H1 (cell line): ENCODE measurements around the gene OGT. TPM values are rescaled to one million over a fixed set of nuclear protein-coding genes. Genes with fewer than 3 reads are reported as not detected.

ENCODE experiments used
- CTCF ChIA-PET: fragments of 300-600 bp; sonication (Branson Sonifier 250); formaldehyde crosslinking; loops from one replicate; lab custom pipeline; 2021; ENCODE audit not compliant: partially characterized antibody; lab: Charles Lee
- POLR2A ChIA-PET: fragments of 300-600 bp; sonication (Branson Sonifier 250); formaldehyde crosslinking; loops from one replicate; lab custom pipeline; 2021; ENCODE audit warnings: inconsistent platforms; ENCODE audit not compliant: partially characterized antibody; lab: Charles Lee
- DNase-seq, 2 experiments: peaks; one replicate each; pipeline versions ENCODE4 v3.0.0 to v3.0.0-alpha.2; 2010 to 2022; ENCODE audit warnings: low spot score in 2 of 2, low read depth in 1 of 2, mixed read lengths in 1 of 2
- FAIRE-seq: peaks from 2 replicates; lab custom pipeline; 2011; peaks lifted over from hg19 to GRCh38; lab: Jason Lieb, UNC
- H2AFZ ChIP-seq: 2 replicates; pipeline ENCODE4 v1.8.1; 2012; ENCODE audit warnings: low read length, inconsistent platforms
- H2AK5ac ChIP-seq: 2 replicates; pipeline ENCODE4 v1.6.1; 2013; ENCODE audit warnings: low read depth, low read length
- H2BK120ac ChIP-seq: replicated peaks from 2 replicates; pipeline ENCODE3; 2013; ENCODE audit warnings: low read depth, low read length, inconsistent platforms
- H2BK12ac ChIP-seq: 2 replicates; pipeline ENCODE4 v1.6.1; 2013; ENCODE audit warnings: low read depth, low read length
- H2BK15ac ChIP-seq: 2 replicates; pipeline ENCODE4 v1.6.1; 2013; ENCODE audit warnings: low read length
- H2BK20ac ChIP-seq: 2 replicates; pipeline ENCODE4 v1.6.1; 2013; ENCODE audit warnings: low read length
- H2BK5ac ChIP-seq: 2 replicates; pipeline ENCODE4 v1.6.1; 2013; ENCODE audit warnings: low read depth, low read length
- H3K14ac ChIP-seq: 2 replicates; pipeline ENCODE4 v1.6.1; 2013; ENCODE audit warnings: inconsistent platforms; ENCODE audit not compliant: insufficient read length
- H3K18ac ChIP-seq: 2 replicates; pipeline ENCODE4 v1.6.1; 2013; ENCODE audit warnings: low read length; ENCODE audit errors: extremely low read depth
- H3K23ac ChIP-seq: 2 replicates; pipeline ENCODE4 v1.6.1; 2013; ENCODE audit warnings: inconsistent platforms; ENCODE audit not compliant: insufficient read length
- H3K23me2 ChIP-seq: 2 replicates; pipeline ENCODE4 v1.6.1; 2013; ENCODE audit warnings: low read depth, low read length
- H3K27ac ChIP-seq: 2 replicates; pipeline ENCODE4 v1.6.1; 2011; ENCODE audit warnings: low read depth, low read length, inconsistent platforms
- H3K27me3 ChIP-seq, 4 experiments: replicated peaks in 1 of 4; 1 replicate in 1 of 4; 2 replicates in 3 of 4; pipeline versions ENCODE4 v1.6.1 to v1.8.1; 2011 to 2013; ENCODE audit warnings: low read length in 3 of 4, mild to moderate bottlenecking in 3 of 4, inconsistent platforms in 2 of 4, mixed read lengths in 2 of 4, moderate library complexity in 1 of 4; ENCODE audit not compliant: control insufficient read depth in 3 of 4, insufficient read depth in 3 of 4; ENCODE audit errors: extremely low read depth in 1 of 4
- H3K36me3 ChIP-seq, 4 experiments: 2 replicates each; pipeline versions ENCODE4 v1.6.1 to v1.8.1; 2011 to 2013; ENCODE audit warnings: mild to moderate bottlenecking in 4 of 4, low read length in 3 of 4, moderate library complexity in 2 of 4, control low read depth in 1 of 4, inconsistent platforms in 1 of 4; ENCODE audit not compliant: insufficient read depth in 4 of 4, control insufficient read depth in 2 of 4
- H3K4ac ChIP-seq: replicated peaks from 2 replicates; pipeline ENCODE3; 2013; ENCODE audit warnings: low read length, low read depth, mixed read lengths, inconsistent platforms; ENCODE audit not compliant: insufficient read length
- H3K4me1 ChIP-seq, 4 experiments: replicated peaks in 1 of 4; 1 replicate in 1 of 4; 2 replicates in 3 of 4; pipeline versions ENCODE4 v1.6.1 to v1.8.1; 2011 to 2013; ENCODE audit warnings: low read length in 3 of 4, inconsistent platforms in 2 of 4, mixed read lengths in 1 of 4; ENCODE audit not compliant: insufficient read depth in 4 of 4, control insufficient read depth in 3 of 4
- H3K4me2 ChIP-seq, 2 experiments: 2 replicates each; pipeline versions ENCODE4 v1.6.1 to v1.8.1; 2011 to 2013; ENCODE audit warnings: low read depth in 2 of 2, low read length in 2 of 2, control low read depth in 1 of 2, inconsistent platforms in 1 of 2, mild to moderate bottlenecking in 1 of 2; ENCODE audit not compliant: insufficient read depth in 1 of 2
- H3K4me3 ChIP-seq, 4 experiments: fragments of 200-600, 300-600 bp in 1 of 4; sonication (generic), shearing (Covaris generic), sonication (Bioruptor Twin) in 1 of 4; 2 replicates each; pipeline versions ENCODE4 v1.5.1 to v1.8.1; 2011 to 2016; ENCODE audit warnings: low read length in 4 of 4, low read depth in 3 of 4, control low read depth in 2 of 4, inconsistent platforms in 2 of 4, mild to moderate bottlenecking in 2 of 4, mixed read lengths in 1 of 4, moderate library complexity in 1 of 4; ENCODE audit not compliant: insufficient read depth in 2 of 4; ENCODE audit errors: extremely low read depth in 1 of 4
- H3K56ac ChIP-seq: replicated peaks from 2 replicates; pipeline ENCODE3; 2013; ENCODE audit warnings: low read depth, mild to moderate bottlenecking, mixed read lengths, low read length, inconsistent platforms; ENCODE audit not compliant: insufficient read length
- H3K79me1 ChIP-seq: 2 replicates; pipeline ENCODE4 v1.6.1; 2013; ENCODE audit warnings: low read depth, low read length, control low read depth
- H3K79me2 ChIP-seq, 2 experiments: 2 replicates each; pipeline versions ENCODE4 v1.6.1 to v1.8.1; 2012 to 2013; ENCODE audit warnings: low read length in 2 of 2, mild to moderate bottlenecking in 2 of 2, inconsistent platforms in 1 of 2; ENCODE audit not compliant: insufficient read depth in 2 of 2, control insufficient read depth in 1 of 2
- H3K9ac ChIP-seq, 4 experiments: replicated peaks in 1 of 4; 1 replicate in 1 of 4; 2 replicates in 3 of 4; pipeline versions ENCODE4 v1.6.1 to v1.8.1; 2011 to 2013; ENCODE audit warnings: low read depth in 3 of 4, low read length in 3 of 4, control low read depth in 2 of 4, mild to moderate bottlenecking in 2 of 4, moderate library complexity in 2 of 4, inconsistent platforms in 1 of 4; ENCODE audit errors: extremely low read depth in 1 of 4
- H3K9me3 ChIP-seq, 2 experiments: 2 replicates each; pipeline versions ENCODE4 v1.6.1 to v1.8.1; 2012 to 2013; ENCODE audit warnings: mild to moderate bottlenecking in 2 of 2, moderate library complexity in 2 of 2, control low read depth in 1 of 2, inconsistent platforms in 1 of 2, low read depth in 1 of 2, low read length in 1 of 2, mixed read lengths in 1 of 2; ENCODE audit not compliant: insufficient read depth in 2 of 2
- H4K20me1 ChIP-seq, 2 experiments: replicated peaks in 1 of 2; 2 replicates each; pipeline versions ENCODE3 to v1.8.1; 2011 to 2013; ENCODE audit warnings: inconsistent platforms in 2 of 2, low read length in 2 of 2, mild to moderate bottlenecking in 1 of 2; ENCODE audit not compliant: insufficient read depth in 2 of 2, control insufficient read depth in 1 of 2
- H4K5ac ChIP-seq: 2 replicates; pipeline ENCODE4 v1.6.1; 2013; ENCODE audit warnings: low read length, low read depth, mixed read lengths, inconsistent platforms; ENCODE audit not compliant: insufficient read length
- H4K8ac ChIP-seq: 2 replicates; pipeline ENCODE4 v1.8.0; 2013; ENCODE audit warnings: mild to moderate bottlenecking, moderate library complexity, low read length, inconsistent platforms; ENCODE audit not compliant: insufficient read depth; ENCODE audit errors: extremely low read depth
- H4K91ac ChIP-seq: replicated peaks from 2 replicates; pipeline ENCODE3; 2013; ENCODE audit warnings: low read length, mixed read lengths, inconsistent platforms; ENCODE audit not compliant: insufficient read length
- CBX5 ChIP-seq: fragments of 300-800, 300-1000 bp; sonication (generic); IDR thresholded peaks from 2 replicates; pipeline ENCODE4 v1.7.1; 2016; ENCODE audit warnings: antibody characterized with exemption, low read length, low read depth
- POLR2AphosphoS5 ChIP-seq: IDR thresholded peaks from 2 replicates; pipeline ENCODE4 v1.6.1; 2011; ENCODE audit warnings: low read depth, low read length
- TCF12 ChIP-seq: IDR thresholded peaks from 2 replicates; pipeline ENCODE4 v1.6.1; 2011; ENCODE audit warnings: low read depth, mild to moderate bottlenecking, low read length
- WGBS, 2 experiments: shearing (Covaris generic) in 1 of 2; methylation state at CpG; one replicate each; pipeline versions ENCODE4 v1.1.6 to v1.1.7; 2013 to 2015; ENCODE audit warnings: low lambda C conversion rate in 2 of 2, mixed read lengths in 2 of 2, inconsistent platforms in 1 of 2, low coverage in 1 of 2, missing lambda C conversion rate in 1 of 2; ENCODE audit not compliant: insufficient replicate concordance in 2 of 2, insufficient coverage in 1 of 2, insufficient read length in 1 of 2; ENCODE audit errors: extremely low coverage in 1 of 2, missing lambda C conversion rate in 1 of 2; 5-methylcytosine and 5-hydroxymethylcytosine counted together
- polyA plus RNA-seq, 7 experiments: library from polyadenylated mRNA; depleted of rRNA in 3 of 7; stranded (reverse) in 5 of 7; unstranded in 2 of 7; fragments of >200 nt in 5 of 7; fragments of 200-250 nt in 2 of 7; gene quantifications; 1 replicate in 5 of 7; 2 replicates in 1 of 7; 4 replicates in 1 of 7; pipeline versions ENCODE4 v1.2.1 to v1.2.3, GENCODE V29; 2011 to 2013; ENCODE audit warnings: missing spikeins in 2 of 7, mixed read lengths in 2 of 7
- total RNA-seq: library from RNA; stranded (reverse); fragmentation: NEBNext Ultra II Directional; extraction: Animal tissue kit (Norgen Biotek cat#: 25700); gene quantifications from 2 replicates; pipeline ENCODE4 v1.2.1, GENCODE V29; 2021
- TF ChIP-seq, protein P1 (sequence below), 3 experiments: IDR thresholded peaks; 1 replicate in 2 of 3; 2 replicates in 1 of 3; pipeline versions ENCODE4 v1.5.1 to v1.6.1; 2011; ENCODE audit warnings: low read length in 3 of 3, mild to moderate bottlenecking in 3 of 3, inconsistent platforms in 2 of 3, low read depth in 1 of 3, moderate library complexity in 1 of 3; ENCODE audit not compliant: insufficient read depth in 1 of 3; ENCODE audit errors: control extremely low read depth in 1 of 3

The OGT gene
- total and polyA plus RNA-seq, 2 of the 8 experiments (the other 6 are each of a cell fraction or from before 2014, with no cell fraction given), result 130 to 169 TPM

GRCh38 chrX:71623714-71624113 lies 90.8 kb downstream of the OGT start:
- Histone ChIP-seq H3K4me1 (peaks cover 0 to 3% (median 0%) of the 10 kb centered on the region in 4 experiments; a peak in 1 of 7 replicates), H3K4me2 (no peak overlapping the region), H3K18ac (no peak overlapping the region), H3K27ac (no peak overlapping the region), H3K4me3 (no peak overlapping the region), H4K8ac (no peak overlapping the region), H3K4ac (no peak overlapping the region), H2BK15ac (no peak overlapping the region), H3K23me2 (no peaks in the 10 kb centered on the region), H3K56ac (no peak overlapping the region), H3K23ac (no peak overlapping the region), H4K91ac (no peak overlapping the region), H3K14ac (no peak overlapping the region), H3K9ac (no peak overlapping the region), H4K5ac (no peak overlapping the region), H3K79me2 (no peaks in the 10 kb centered on the region), H3K9me3 (no peaks in the 10 kb centered on the region), H3K36me3 (no peaks in the 10 kb centered on the region), H3K27me3 (no peaks in the 10 kb centered on the region), H2BK120ac (no peak overlapping the region), H2AK5ac (no peak overlapping the region), H2BK12ac (no peak overlapping the region), H3K79me1 (no peaks in the 10 kb centered on the region), H2BK20ac (no peak overlapping the region), H2BK5ac (no peak overlapping the region), H2AFZ (no peak overlapping the region), H4K20me1 (no peaks in the 10 kb centered on the region)
- DNase-seq (no peak), FAIRE-seq (no peak)
- ChIA-PET CTCF (interaction anchor here (0.6 to 2.4 kb wide), 5 partner anchors 10 to 58 kb away, joined by 3 to 17 read pairs (median 5); no protein-coding TSS in a partner anchor), POLR2A (no interaction called here)
- no peak for TF ChIP-seq CBX5
- TF ChIP-seq TCF12, result no peak
- no peak for TF ChIP-seq POLR2AphosphoS5
- TF ChIP-seq, protein P1, sequence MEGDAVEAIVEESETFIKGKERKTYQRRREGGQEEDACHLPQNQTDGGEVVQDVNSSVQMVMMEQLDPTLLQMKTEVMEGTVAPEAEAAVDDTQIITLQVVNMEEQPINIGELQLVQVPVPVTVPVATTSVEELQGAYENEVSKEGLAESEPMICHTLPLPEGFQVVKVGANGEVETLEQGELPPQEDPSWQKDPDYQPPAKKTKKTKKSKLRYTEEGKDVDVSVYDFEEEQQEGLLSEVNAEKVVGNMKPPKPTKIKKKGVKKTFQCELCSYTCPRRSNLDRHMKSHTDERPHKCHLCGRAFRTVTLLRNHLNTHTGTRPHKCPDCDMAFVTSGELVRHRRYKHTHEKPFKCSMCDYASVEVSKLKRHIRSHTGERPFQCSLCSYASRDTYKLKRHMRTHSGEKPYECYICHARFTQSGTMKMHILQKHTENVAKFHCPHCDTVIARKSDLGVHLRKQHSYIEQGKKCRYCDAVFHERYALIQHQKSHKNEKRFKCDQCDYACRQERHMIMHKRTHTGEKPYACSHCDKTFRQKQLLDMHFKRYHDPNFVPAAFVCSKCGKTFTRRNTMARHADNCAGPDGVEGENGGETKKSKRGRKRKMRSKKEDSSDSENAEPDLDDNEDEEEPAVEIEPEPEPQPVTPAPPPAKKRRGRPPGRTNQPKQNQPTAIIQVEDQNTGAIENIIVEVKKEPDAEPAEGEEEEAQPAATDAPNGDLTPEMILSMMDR (IDR thresholded peaks at IDR 0.05; ENCODE audit: control extremely low read depth in 1 of 3, insufficient read depth in 1 of 3, low read depth in 1 of 3, low read length in 3 of 3), result no peak
- WGBS, 2 experiments, result 100% methylated on average over 2 of the region's 3 CpGs; no CpG with 5 or more reads in 1 of the 2 experiments
